ENCODE data around the gene KIAA0232. TPM values are rescaled to one million over a fixed set of nuclear protein-coding genes. Genes with fewer than 3 reads are reported as not detected.
A peak's percentile ranks its signal among the peaks of the same experiment; 100 is the strongest.

The KIAA0232 gene
- total RNA-seq, 1 donor from 2014 or later: 28.1 TPM

DNA sequence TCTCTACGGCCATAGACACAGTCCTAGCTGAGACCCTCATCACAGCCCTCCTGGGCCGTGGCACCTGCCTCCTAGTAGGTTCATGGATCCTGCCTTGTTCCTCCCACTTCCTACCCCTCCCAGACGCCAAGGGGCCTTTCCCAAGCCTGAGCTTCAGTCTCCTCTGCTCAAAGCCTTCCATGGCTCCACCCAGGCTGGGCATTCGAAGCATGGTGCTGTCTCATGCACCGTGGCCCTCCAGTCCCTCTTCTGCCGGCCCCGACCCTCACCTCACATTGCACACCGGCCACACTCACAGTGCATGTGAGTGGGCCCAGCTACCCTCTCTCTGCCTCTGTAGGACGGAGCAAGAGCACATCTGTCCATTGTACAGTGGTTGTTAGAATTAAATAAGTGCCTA, 21.7 kb upstream of the KIAA0232 start:
- intact Hi-C loops (cut with DNase I): no loop called here
- Histone ChIP-seq H3K9me3 (no peaks in the 10 kb centered on the region), H3K27ac (no peak overlapping the region), H3K4me1 (no peaks in the 10 kb centered on the region), H3K4me3 (no peak overlapping the region), H3K36me3 (no peaks in the 10 kb centered on the region), H3K27me3 (ENCODE audit: low read depth) (no peaks in the 10 kb centered on the region)
- peak; percentile 18 for DNase-seq
- peak in 1 of 2 donors; percentile 23 for ATAC-seq
- TF ChIP-seq, protein P1, sequence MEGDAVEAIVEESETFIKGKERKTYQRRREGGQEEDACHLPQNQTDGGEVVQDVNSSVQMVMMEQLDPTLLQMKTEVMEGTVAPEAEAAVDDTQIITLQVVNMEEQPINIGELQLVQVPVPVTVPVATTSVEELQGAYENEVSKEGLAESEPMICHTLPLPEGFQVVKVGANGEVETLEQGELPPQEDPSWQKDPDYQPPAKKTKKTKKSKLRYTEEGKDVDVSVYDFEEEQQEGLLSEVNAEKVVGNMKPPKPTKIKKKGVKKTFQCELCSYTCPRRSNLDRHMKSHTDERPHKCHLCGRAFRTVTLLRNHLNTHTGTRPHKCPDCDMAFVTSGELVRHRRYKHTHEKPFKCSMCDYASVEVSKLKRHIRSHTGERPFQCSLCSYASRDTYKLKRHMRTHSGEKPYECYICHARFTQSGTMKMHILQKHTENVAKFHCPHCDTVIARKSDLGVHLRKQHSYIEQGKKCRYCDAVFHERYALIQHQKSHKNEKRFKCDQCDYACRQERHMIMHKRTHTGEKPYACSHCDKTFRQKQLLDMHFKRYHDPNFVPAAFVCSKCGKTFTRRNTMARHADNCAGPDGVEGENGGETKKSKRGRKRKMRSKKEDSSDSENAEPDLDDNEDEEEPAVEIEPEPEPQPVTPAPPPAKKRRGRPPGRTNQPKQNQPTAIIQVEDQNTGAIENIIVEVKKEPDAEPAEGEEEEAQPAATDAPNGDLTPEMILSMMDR (IDR thresholded peaks at IDR 0.05): no peak

DNA sequence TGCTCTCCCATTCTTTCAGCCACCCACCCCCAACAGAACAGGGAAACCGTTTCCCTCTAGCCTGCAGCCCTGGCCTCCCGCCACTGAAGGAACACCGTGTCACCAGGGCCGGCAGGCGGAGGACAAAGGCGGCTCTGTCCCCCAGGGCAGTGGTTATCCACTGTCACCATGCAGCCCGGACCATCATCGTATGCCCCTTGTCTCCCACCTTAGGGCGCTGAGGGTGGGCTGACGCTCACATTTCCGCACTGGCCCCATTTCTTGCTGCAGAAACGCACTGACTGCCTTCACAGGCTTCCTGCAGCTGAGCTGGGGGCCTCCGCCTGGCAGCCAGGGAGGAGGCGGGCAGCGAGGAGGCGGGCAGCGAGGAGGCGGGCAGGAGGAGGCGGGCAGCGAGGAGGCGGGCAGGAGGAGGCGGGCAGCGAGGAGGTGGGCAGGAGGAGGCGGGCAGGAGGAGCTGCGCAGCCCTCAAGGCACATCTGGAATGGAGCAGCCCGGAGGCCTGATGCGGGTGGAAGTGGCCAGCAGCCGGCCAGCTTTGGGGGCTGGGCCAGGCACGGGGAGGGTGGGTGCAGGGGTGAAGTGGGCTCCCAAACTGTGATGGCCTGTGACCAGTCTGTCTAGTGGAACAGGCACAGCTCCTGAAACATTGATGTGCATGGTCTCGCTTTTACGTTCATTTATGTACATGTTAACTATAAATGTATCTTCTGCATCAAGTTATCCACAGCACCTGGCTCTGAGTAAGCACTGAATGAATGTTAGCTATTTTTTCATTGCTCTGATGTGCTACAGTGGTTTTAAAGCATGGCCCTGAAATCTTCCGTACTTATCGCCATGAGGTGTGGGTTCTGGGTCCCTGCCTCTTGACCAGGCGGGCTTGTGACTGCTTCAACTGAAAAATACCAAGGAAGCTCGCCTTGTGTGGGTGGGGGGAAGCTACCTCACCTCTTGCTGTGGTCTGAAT, 20.6 kb upstream of the KIAA0232 start:
- intact Hi-C loops (cut with DNase I): no loop called here
- no peak overlapping the region for H3K4me3 ChIP-seq
- DNase-seq (peak; percentile 26), ATAC-seq (no peak)
- H3K4me1 ChIP-seq: no peaks in the 10 kb centered on the region
- H3K36me3 ChIP-seq: no peaks in the 10 kb centered on the region
- TF ChIP-seq, protein P1 (IDR thresholded peaks at IDR 0.05): no peak
- H3K27ac ChIP-seq: no peak overlapping the region
- no peaks in the 10 kb centered on the region for H3K9me3 ChIP-seq
- H3K27me3 ChIP-seq (ENCODE audit: low read depth): no peaks in the 10 kb centered on the region

DNA sequence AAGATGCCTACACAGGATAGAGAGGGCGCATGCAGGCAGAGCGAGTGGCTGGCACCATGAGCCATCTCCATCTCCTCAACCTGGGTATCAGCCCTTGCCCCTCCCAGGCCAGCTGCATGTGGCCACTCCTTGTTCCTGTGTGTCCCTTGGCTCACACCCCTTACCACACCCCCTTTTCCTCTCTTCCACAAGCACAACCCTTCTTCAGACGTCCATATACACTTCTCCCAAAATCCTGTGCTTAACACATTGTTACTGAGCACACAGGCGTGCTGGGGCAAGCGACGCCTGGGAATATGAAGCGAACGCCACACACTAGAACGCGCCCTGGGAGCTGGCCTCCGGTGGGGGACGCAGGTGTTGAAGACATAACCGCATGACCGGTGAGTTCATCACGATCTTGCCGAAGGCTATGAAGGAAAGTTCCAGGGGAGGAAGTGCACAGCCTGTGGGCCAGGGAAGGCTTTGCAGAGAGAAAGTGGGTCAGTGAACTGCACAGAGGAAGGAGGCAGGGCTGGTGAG, 19.1 kb upstream of the KIAA0232 start:
- no peak overlapping the region for H3K4me3 ChIP-seq
- TF ChIP-seq, protein P1 (IDR thresholded peaks at IDR 0.05): no peak
- no peaks in the 10 kb centered on the region for H3K9me3 ChIP-seq
- ATAC-seq (no peak), DNase-seq (peak; percentile 35)
- no peak overlapping the region for H3K27ac ChIP-seq
- no peaks in the 10 kb centered on the region for H3K4me1 ChIP-seq
- no peaks in the 10 kb centered on the region for H3K36me3 ChIP-seq
- intact Hi-C loops (cut with DNase I): no loop called here
- H3K27me3 ChIP-seq (ENCODE audit: low read depth): no peaks in the 10 kb centered on the region

DNA sequence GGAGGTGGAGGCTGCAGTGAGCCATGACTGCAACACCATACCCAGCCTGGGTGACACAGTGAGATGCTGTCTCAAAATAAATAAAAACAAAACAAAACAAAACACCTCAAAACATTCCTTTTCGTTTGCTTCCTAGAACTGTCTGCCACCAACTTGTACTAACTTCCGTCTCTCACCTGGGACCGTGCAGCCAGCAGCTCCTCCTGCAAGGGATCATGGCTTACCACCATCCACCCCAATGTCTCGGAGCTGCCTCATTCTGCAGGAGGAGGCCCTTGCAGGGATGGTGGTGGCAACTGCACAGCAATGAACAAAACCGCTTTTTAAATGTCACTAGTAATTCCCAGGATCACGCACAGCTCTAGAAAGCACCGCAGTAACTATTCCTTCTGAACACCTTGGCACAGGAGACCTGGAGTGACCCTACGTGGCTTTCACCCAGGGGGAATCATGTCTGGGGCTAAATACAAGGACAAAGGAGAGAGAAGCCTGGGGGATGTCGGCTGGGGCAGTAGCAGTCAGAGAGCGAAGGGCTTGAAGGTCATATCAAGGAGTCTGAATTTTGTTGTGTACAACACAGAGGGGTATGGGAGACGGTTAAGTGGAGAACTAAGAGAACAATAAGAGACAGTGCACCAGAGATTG, 17.4 kb upstream of the KIAA0232 start:
- no peak for ATAC-seq
- DNase-seq: peak; percentile 9
- TF ChIP-seq, protein P1 (IDR thresholded peaks at IDR 0.05): no peak
- intact Hi-C loops (cut with DNase I): no loop called here
- Histone ChIP-seq H3K27ac (no peak overlapping the region), H3K27me3 (ENCODE audit: low read depth) (no peaks in the 10 kb centered on the region), H3K9me3 (no peaks in the 10 kb centered on the region), H3K36me3 (no peaks in the 10 kb centered on the region), H3K4me1 (no peaks in the 10 kb centered on the region), H3K4me3 (no peak overlapping the region)

DNA sequence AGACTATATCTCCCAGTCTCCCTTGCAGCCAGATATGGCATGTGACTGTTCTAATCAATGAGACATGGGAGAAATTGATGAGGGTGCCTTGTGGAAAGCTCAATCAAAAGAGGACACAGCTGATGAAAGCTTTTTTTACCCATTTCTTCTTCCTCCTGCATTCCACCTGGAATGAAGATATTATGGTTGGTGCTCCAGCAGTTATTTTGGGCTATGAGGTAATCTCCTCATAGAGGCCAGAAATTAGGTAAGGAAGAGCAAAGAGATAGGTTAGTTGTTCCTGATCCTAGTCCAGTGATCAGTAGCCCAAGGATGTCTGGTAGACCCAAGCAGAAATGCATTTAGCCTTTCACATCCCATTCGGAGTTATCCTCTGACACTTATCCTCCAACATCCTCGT, 16.8 kb upstream of the KIAA0232 start:
- Histone ChIP-seq H3K4me1 (no peaks in the 10 kb centered on the region), H3K4me3 (no peak overlapping the region), H3K9me3 (no peaks in the 10 kb centered on the region), H3K27ac (no peak overlapping the region), H3K36me3 (no peaks in the 10 kb centered on the region), H3K27me3 (ENCODE audit: low read depth) (no peaks in the 10 kb centered on the region)
- no peak for DNase-seq
- intact Hi-C loops (cut with DNase I): no loop called here
- TF ChIP-seq, protein P1 (IDR thresholded peaks at IDR 0.05): no peak
- no peak for ATAC-seq
